ENCODE data around the gene HSPA6. TPM values are rescaled to one million over a fixed set of nuclear protein-coding genes. Genes with fewer than 3 reads are reported as not detected.
"Not testable (repeated sequence)": the region's sequence is repeated elsewhere in the genome, so short reads cannot be mapped to it uniquely, and the experiment has no call there.

Gene HSPA6
- total RNA-seq, 2 experiments from 2014 or later: 0.33 to 0.34 TPM

DNA sequence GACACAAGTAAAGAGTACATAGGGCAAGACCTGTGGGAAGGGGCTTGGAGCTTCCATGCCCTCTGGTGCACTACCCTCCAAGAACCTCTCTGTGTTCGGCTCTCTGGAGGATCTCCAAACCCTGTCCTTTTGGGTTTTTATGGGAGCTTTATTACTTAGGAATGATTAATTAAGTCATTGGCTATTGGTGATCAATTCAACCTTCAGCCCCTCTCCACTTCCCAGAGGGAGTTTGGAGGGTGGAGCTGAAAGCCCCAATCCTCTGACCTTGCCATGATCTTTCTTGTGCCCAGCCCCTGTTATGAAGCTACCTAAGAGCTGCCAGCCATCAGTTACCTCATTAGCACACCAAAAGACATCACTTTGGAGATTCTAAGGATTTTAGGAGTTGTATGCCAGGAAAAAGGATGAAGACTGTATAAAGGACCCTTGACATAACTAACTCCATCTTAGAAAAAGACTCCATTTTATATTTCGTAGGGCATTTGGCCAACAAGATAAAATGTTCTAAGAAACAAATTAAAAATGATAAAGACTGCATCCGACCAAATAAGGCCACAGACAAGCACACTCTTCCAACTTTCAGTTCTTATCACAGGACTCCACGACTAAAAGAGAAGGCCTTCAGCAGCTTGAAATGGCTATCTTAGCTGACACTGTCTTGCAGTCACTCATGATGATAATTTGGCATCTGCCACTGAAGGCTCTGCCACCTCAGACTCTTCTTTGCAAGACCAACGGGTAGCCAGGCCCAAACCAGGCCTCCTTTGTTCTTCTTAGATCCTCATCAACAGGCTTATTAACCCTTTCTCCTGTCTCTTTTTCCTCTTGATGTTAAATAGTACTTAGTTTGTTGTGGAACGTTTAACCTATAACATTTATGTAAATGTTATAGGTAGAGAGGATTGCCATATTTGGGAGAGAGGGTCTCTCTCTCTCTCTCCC lies 33.4 kb downstream of the HSPA6 start:
- not testable (repeated sequence) for H3K9me3 Mint-ChIP-seq, H3K27ac Mint-ChIP-seq, H3K27me3 Mint-ChIP-seq, DNase-seq, H3K4me3 Mint-ChIP-seq, H3K36me3 Mint-ChIP-seq
- H3K4me1 Mint-ChIP-seq: peaks cover 12% of the 10 kb centered on the region

DNA sequence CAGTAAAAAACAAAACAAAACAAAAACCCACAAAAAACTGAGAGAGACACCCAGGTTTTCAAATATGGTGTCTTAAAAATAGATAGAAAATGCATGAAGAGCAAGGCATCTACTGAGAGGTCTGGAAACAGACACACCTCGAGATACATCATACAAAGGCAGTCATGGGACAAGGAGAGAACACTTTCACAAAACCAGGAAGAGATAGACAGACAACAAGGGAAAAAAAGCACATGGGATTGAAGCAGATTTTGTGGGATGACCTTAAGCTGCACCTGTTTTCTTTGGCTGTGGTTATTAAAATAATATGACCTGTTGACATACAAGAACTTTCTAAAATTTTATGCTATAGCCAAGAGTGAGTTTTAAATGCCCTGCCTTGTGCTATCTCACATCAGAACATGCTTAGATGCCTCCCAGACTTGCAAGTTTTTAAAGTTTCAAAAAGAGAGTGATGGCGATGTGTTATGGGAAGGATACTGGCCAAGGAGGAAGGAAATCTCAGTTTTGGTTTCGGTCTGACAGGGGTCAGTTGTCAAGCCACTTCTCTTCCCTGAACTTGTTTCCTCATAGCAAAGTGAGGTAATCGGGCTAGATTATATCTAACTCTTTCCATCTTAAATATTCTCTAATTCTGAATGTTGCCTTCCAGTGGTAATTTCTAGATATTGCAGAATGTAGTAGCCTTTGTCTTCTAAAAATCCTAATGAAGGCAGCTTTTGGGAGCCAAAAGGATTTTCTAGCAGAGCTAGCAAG lies 36.8 kb downstream of the HSPA6 start:
- H3K9me3 Mint-ChIP-seq, H3K36me3 Mint-ChIP-seq: not testable (repeated sequence)

GRCh38 chr1:161562441-161562840 lies 38.1 kb downstream of the HSPA6 start:
- peaks cover 11% of the 10 kb centered on the region for H3K4me1 Mint-ChIP-seq
- H3K27ac Mint-ChIP-seq, H3K9me3 Mint-ChIP-seq, H3K36me3 Mint-ChIP-seq, H3K4me3 Mint-ChIP-seq, H3K27me3 Mint-ChIP-seq, DNase-seq: not testable (repeated sequence)

More for the DNA sequence above, 36.8 kb downstream of the HSPA6 start:
- not testable (repeated sequence) for DNase-seq, H3K27me3 Mint-ChIP-seq, H3K27ac Mint-ChIP-seq, H3K4me1 Mint-ChIP-seq, H3K4me3 Mint-ChIP-seq

DNA sequence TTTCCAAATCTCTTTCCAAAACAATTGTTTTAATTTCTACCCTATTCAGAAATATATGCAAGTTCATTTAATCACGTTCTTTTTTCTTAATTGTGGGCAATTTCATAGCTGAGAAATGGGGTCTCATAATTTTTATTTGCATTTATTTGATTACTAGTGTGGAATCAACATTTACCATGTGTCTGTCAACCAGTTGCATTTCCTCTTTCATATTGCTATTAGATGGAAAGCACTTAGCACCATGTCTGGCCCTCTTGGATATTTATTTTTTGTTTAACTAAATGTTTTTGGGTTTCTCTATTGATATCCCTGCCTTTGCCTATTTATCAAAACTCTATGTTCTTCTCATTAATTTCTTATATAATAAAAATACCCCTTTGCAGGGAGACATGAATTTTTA lies 39.2 kb downstream of the HSPA6 start:
- not testable (repeated sequence) for H3K4me3 Mint-ChIP-seq, H3K9me3 Mint-ChIP-seq, H3K27ac Mint-ChIP-seq, H3K36me3 Mint-ChIP-seq, DNase-seq, H3K27me3 Mint-ChIP-seq
- H3K4me1 Mint-ChIP-seq: peaks cover 11% of the 10 kb centered on the region

- peaks cover 10% of the 10 kb centered on the region for H3K27me3 Mint-ChIP-seq
- not testable (repeated sequence) for H3K4me3 Mint-ChIP-seq, H3K27ac Mint-ChIP-seq, DNase-seq, H3K36me3 Mint-ChIP-seq, H3K4me1 Mint-ChIP-seq, H3K9me3 Mint-ChIP-seq
These were observed 42.2 kb downstream of the HSPA6 start for GRCh38 chr1:161566602-161566960.

GRCh38 chr1:161571703-161572102 lies 47.4 kb downstream of the HSPA6 start:
- not testable (repeated sequence) for H3K27ac Mint-ChIP-seq, H3K9me3 Mint-ChIP-seq, H3K4me3 Mint-ChIP-seq, H3K4me1 Mint-ChIP-seq, H3K36me3 Mint-ChIP-seq, DNase-seq
- H3K27me3 Mint-ChIP-seq: peaks cover 11% of the 10 kb centered on the region

Other genes with a start within 250 kb of the HSPA6 start
- gene MPZ, start 214.6 kb upstream of the HSPA6 start, total RNA-seq: 1 to 10 TPM; 2.9 to 3.7 TPM
- gene SDHC, start 210.2 kb upstream of the HSPA6 start, total RNA-seq: 100 to 1,000 TPM; 187 to 192 TPM
- gene CFAP126, start 156.7 kb upstream of the HSPA6 start, total RNA-seq: not detected
- not detected for gene FCGR2A, start 19.1 kb upstream of the HSPA6 start, total RNA-seq
- not detected for gene FCGR3A, start 25.3 kb downstream of the HSPA6 start, total RNA-seq
- gene FCGR3B, start 106.6 kb downstream of the HSPA6 start, total RNA-seq: not detected
- gene FCGR2B, start 138.6 kb downstream of the HSPA6 start, total RNA-seq: under 1 TPM; 0.20 to 0.25 TPM
- gene FCRLA, start 182.7 kb downstream of the HSPA6 start, total RNA-seq: under 1 TPM; 0.35 to 0.56 TPM
- under 1 TPM; 0.49 to 0.76 TPM for gene FCRLB, start 197.0 kb downstream of the HSPA6 start, total RNA-seq
- gene DUSP12, start 225.2 kb downstream of the HSPA6 start, total RNA-seq: 10 to 100 TPM; 39.9 to 40.3 TPM
- gene ATF6, start 241.8 kb downstream of the HSPA6 start, total RNA-seq: 10 to 100 TPM; 20.2 to 22.1 TPM

All from activated naive CD8-positive, alpha-beta T cell treated with anti-CD3 and anti-CD28 coated beads for 36 hours (primary cell).